Measurements from ENCODE around the gene SOD3. TPM values are rescaled to one million over a fixed set of nuclear protein-coding genes. Genes with fewer than 3 reads are reported as not detected.

Gene SOD3
- total RNA-seq, 1 donor from 2014 or later: 0.75 TPM

- no peak for TF ChIP-seq CTCF (IDR thresholded peaks at IDR 0.05; ENCODE audit: insufficient read depth, low read length, poor library complexity, severe bottlenecking)
- Histone ChIP-seq H3K27me3 (ENCODE audit: control insufficient read depth, insufficient read depth, low read length) (peaks cover 41% of the 10 kb centered on the region), H3K4me3 (ENCODE audit: low read depth, low read length) (no peak overlapping the region), H3K36me3 (ENCODE audit: control insufficient read depth, insufficient read depth, low read length) (no peaks in the 10 kb centered on the region)
- no peak for DNase-seq (ENCODE audit: low read depth)
These were observed 5.0 kb downstream of the SOD3 start for GRCh38 chr4:24800325-24800895.

DNA sequence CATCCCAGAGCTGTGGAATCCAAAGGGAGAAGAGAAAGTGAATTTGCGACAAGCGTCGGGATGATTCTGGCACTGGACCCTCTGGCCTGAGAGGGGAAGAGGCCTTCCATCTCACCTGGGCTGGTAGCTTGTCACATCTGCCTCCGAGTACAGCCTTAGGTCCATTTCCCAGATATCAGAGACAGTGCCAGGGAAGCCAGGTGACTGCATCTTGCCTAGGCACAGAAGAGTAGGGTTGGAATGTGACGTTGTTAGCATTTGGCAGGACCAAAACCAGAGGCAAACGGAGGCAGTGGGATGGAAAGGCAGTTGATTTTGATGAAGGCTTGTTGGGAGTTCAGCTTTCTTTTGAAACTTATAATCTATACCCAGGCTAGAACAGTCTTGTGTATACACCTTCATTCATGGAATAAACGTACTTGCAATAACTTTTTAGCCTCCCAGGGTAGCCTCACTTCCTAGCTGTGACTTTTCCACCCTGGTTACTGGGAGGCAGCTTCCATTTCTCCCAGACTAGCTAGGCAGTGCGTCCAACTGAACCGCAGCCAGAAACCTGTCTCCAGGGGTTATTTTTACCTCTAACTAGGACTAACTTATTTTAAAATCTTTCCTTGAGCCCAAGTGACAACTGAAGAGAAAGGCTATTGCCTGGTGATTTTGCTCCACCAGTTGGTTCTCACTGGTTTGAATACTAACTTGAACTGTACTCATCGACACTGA, 5.9 kb downstream of the SOD3 start:
- no peak overlapping the region for H3K4me3 ChIP-seq (ENCODE audit: low read depth, low read length)
- no peak for TF ChIP-seq CTCF (IDR thresholded peaks at IDR 0.05; ENCODE audit: insufficient read depth, low read length, poor library complexity, severe bottlenecking)

GRCh38 chr4:24802648-24803047, 7.3 kb downstream of the SOD3 start:
- TF ChIP-seq CTCF (IDR thresholded peaks at IDR 0.05; ENCODE audit: insufficient read depth, low read length, poor library complexity, severe bottlenecking): no peak
- Histone ChIP-seq H3K36me3 (ENCODE audit: control insufficient read depth, insufficient read depth, low read length) (no peaks in the 10 kb centered on the region), H3K27me3 (ENCODE audit: control insufficient read depth, insufficient read depth, low read length) (peaks cover 39% of the 10 kb centered on the region), H3K4me3 (ENCODE audit: low read depth, low read length) (no peak overlapping the region)
- DNase-seq (ENCODE audit: low read depth): no peak

More for the DNA sequence above, 5.9 kb downstream of the SOD3 start:
- Histone ChIP-seq H3K27me3 (ENCODE audit: control insufficient read depth, insufficient read depth, low read length) (peaks cover 39% of the 10 kb centered on the region), H3K36me3 (ENCODE audit: control insufficient read depth, insufficient read depth, low read length) (no peaks in the 10 kb centered on the region)
- no peak for DNase-seq (ENCODE audit: low read depth)

- Histone ChIP-seq H3K4me3 (ENCODE audit: low read depth, low read length) (no peak overlapping the region), H3K36me3 (ENCODE audit: control insufficient read depth, insufficient read depth, low read length) (no peaks in the 10 kb centered on the region), H3K27me3 (ENCODE audit: control insufficient read depth, insufficient read depth, low read length) (peaks cover 19% of the 10 kb centered on the region)
- TF ChIP-seq CTCF (IDR thresholded peaks at IDR 0.05; ENCODE audit: insufficient read depth, low read length, poor library complexity, severe bottlenecking): no peak
- no peak for DNase-seq (ENCODE audit: low read depth)
These were observed 9.7 kb downstream of the SOD3 start for GRCh38 chr4:24805067-24805466.

- Histone ChIP-seq H3K27me3 (ENCODE audit: control insufficient read depth, insufficient read depth, low read length) (peaks cover 14% of the 10 kb centered on the region), H3K4me3 (ENCODE audit: low read depth, low read length) (no peak overlapping the region), H3K36me3 (ENCODE audit: control insufficient read depth, insufficient read depth, low read length) (no peaks in the 10 kb centered on the region)
- TF ChIP-seq CTCF (IDR thresholded peaks at IDR 0.05; ENCODE audit: insufficient read depth, low read length, poor library complexity, severe bottlenecking): no peak
- DNase-seq (ENCODE audit: low read depth): no peak
These were observed 10.2 kb downstream of the SOD3 start for GRCh38 chr4:24805566-24805965.
